ENCODE results near the gene TANGO2. TPM values are rescaled to one million over a fixed set of nuclear protein-coding genes. Genes with fewer than 3 reads are reported as not detected.

Gene TANGO2
- total RNA-seq, 4 donors from 2014 or later: 12.4 to 36.1 (median 19.8) TPM

DNA sequence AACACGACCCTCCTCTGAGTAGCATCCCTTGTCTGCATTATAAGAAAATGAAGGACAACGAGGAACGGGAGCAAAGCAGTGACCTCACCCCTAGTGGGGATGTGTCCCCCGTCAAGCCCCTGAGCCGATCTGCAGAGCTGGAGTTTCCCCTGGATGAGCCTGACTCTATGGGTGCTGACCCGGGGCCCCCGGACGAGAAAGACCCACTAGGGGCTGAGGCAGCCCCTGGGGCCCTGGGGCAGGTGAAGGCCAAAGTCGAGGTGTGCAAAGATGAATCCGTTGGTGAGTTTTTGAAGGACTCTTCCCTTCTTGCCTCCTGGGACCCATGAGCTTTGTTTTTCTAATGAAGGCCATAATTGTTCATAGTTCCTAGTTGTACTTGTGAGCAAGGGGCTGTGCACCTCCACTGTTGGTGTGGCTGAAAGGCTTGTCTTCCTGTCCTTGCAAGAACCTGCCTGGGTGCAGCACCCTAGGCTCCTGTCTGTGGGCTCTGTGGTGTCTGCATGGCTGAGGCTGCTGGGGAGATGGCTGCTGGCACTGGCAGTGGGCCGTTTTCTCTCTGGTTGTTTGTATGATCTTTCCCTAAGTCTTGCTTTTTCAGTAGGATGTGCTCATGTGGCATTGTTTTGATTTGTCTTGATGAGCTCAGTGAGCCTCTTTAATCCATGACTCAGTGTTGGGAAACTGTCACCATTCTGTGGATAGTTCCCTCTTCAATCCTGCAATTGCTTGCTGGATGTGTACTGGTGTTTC lies 69.2 kb downstream of the TANGO2 start:
- 94 to 95% methylated on average over 11 of the region's 11 CpGs for WGBS, 2 donors
- intact Hi-C loops (cut with DNase I; ENCODE audit: low total_unique reads): loop anchor here (10.0 kb wide), 1 partner anchor 55 kb away; no protein-coding TSS in a partner anchor

DNA sequence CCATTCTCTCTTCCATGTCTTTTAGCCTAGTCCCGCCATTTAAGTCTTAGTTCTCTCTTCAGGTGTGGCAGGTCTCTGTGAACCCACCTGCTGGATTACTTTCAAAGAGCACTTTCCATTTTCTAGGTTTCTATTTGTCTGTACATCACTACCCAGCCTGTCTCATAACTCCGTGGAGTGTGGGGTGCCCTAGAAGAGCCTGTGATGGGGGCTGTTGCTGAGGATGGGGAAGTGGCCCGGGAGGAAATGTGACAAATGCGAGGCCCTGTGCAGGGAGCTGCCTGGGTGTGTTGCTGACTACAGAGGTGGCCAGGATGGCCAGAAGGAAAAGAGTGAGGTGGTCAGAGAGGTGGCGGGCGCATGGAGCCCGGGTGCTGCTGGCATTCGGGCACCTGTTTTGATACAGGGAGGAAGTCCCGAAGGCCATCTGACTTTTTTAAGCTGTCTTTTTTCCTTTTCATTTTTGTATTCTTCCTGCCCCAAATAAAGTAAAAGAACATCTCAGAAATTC lies 69.9 kb downstream of the TANGO2 start:
- intact Hi-C loops (cut with DNase I; ENCODE audit: low total_unique reads): loop anchor here (10.0 kb wide), 1 partner anchor 56 kb away; no protein-coding TSS in a partner anchor
- 85 to 90% methylated on average over 9 of the region's 9 CpGs for WGBS, 2 donors
- H3K4me3 ChIP-seq (ENCODE audit: low read depth, poor library complexity, severe bottlenecking): no peak overlapping the region
- DNase-seq (ENCODE audit: low spot score in 2 of 2): no peak
- TF ChIP-seq, protein P1, sequence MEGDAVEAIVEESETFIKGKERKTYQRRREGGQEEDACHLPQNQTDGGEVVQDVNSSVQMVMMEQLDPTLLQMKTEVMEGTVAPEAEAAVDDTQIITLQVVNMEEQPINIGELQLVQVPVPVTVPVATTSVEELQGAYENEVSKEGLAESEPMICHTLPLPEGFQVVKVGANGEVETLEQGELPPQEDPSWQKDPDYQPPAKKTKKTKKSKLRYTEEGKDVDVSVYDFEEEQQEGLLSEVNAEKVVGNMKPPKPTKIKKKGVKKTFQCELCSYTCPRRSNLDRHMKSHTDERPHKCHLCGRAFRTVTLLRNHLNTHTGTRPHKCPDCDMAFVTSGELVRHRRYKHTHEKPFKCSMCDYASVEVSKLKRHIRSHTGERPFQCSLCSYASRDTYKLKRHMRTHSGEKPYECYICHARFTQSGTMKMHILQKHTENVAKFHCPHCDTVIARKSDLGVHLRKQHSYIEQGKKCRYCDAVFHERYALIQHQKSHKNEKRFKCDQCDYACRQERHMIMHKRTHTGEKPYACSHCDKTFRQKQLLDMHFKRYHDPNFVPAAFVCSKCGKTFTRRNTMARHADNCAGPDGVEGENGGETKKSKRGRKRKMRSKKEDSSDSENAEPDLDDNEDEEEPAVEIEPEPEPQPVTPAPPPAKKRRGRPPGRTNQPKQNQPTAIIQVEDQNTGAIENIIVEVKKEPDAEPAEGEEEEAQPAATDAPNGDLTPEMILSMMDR (IDR thresholded peaks at IDR 0.05): no peak
- TF ChIP-seq POLR2A (IDR thresholded peaks at IDR 0.05): no peak

More for the DNA sequence above, 69.2 kb downstream of the TANGO2 start:
- H3K4me3 ChIP-seq (ENCODE audit: low read depth, poor library complexity, severe bottlenecking): no peak overlapping the region
- no peak for DNase-seq (ENCODE audit: low spot score in 2 of 2)
- TF ChIP-seq POLR2A (IDR thresholded peaks at IDR 0.05): no peak
- TF ChIP-seq, protein P1 (IDR thresholded peaks at IDR 0.05): no peak

DNA sequence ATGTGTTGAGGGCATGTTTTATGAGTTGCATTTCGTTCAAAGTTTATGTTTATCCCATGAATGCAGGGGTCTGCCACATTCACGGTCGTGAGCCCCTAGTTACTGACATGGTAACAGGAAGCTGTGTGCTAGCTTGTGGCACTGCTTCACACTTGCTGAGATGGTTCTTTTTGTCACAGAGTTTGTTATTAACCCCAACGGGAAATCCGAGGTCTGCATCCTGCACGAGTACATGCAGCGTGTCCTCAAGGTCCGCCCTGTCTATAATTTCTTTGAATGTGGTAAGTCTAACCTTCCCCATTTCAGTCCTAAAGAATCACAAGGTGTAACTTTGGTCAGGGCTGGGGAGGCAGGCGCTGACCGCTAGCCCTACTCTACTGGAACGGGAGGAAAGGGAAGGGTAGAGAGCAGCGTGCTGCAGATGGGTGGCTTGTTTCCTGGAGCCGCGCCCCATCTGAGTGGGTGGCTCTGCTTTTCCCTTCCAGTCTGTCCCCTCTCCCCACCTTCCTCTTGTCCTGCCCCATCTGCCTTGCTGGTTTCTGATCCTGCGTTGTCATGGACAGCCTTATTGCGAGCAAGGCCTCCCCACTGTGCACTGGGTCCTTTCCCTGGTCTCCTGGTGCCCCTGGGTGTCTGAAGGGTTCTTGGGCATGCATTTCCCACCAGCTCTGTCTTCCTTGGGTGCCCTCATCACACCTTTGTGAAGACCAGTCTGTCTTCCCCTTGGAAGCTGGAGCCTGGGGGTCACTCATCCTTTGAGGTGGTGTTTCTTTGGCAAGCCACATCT lies 71.0 kb downstream of the TANGO2 start:
- no peak for TF ChIP-seq POLR2A (IDR thresholded peaks at IDR 0.05)
- TF ChIP-seq, protein P1 (IDR thresholded peaks at IDR 0.05): no peak
- no peak for DNase-seq (ENCODE audit: low spot score in 2 of 2)
- no peak overlapping the region for H3K4me3 ChIP-seq (ENCODE audit: low read depth, poor library complexity, severe bottlenecking)
- intact Hi-C loops (cut with DNase I; ENCODE audit: low total_unique reads): loop anchor here (10.0 kb wide), 1 partner anchor 57 kb away; no protein-coding TSS in a partner anchor
- WGBS, 2 donors: 95% methylated on average over 16 of the region's 16 CpGs

DNA sequence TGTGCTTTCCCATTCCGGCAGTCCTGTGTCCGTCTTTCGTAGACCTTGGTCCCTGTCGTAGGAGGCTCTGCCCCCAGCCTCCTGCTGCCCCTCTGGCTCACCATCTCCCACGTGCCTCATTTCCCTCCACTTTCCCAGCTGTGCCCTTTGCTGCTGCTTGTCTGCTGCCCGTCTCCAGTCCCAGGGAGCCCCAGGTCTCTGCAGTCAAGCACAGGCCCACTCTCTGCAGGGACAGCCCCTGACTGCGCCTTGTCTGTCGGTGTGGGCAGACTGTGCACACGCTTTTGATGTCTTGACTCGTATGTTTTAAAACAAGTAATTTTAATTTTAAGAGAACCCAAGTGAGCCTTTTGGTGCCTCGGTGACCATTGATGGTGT lies 71.6 kb downstream of the TANGO2 start:
- 91 to 94% methylated on average over 11 of the region's 11 CpGs for WGBS, 2 donors
- DNase-seq (ENCODE audit: low spot score in 2 of 2): no peak
- no peak overlapping the region for H3K4me3 ChIP-seq (ENCODE audit: low read depth, poor library complexity, severe bottlenecking)
- TF ChIP-seq POLR2A (IDR thresholded peaks at IDR 0.05): no peak
- TF ChIP-seq, protein P1 (IDR thresholded peaks at IDR 0.05): no peak
- intact Hi-C loops (cut with DNase I; ENCODE audit: low total_unique reads): loop anchor here (10.0 kb wide), 1 partner anchor 58 kb away; no protein-coding TSS in a partner anchor

DNA sequence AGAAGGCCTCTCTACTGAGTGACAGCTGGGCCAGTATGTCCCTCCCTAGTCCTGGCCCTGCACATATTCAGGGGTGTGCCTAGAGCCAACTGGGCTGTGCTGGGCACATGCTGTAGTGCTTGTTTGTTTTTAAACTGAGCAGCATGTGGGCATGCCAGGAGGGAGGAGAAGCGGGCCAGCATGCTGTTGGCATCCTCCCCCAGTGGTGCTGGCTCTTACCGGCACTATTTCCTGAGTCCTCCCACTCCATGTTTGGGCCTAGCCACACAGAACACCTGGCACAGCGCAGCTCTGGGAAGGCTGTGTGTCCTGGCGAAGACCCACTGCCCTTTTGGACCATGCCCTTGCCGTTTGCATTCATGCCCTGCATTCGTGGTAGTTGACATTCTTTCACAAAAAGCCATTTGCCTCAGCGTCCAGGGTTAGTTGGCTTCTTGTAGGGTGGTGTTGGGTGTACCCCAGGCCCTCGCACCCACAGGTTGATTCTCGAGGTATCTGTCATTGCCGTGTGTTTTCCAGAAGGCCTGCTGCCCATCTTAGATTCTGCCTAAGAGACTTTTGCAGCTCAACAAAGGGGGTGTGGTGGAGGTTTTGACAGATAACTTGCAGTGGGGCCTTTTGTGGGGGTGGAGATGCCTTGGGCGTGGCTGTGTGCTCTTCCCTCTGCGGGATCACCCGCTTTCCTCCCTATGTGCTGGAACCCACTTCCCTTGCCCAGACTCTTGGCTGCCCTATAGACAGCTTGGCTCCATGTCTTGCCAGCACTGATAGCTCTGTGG lies 72.7 kb downstream of the TANGO2 start:
- no peak for DNase-seq (ENCODE audit: low spot score in 2 of 2)
- no peak overlapping the region for H3K4me3 ChIP-seq (ENCODE audit: low read depth, poor library complexity, severe bottlenecking)
- intact Hi-C loops (cut with DNase I; ENCODE audit: low total_unique reads): loop anchor here (10.0 kb wide), 1 partner anchor 59 kb away; no protein-coding TSS in a partner anchor
- TF ChIP-seq, protein P1 (IDR thresholded peaks at IDR 0.05): no peak
- TF ChIP-seq POLR2A (IDR thresholded peaks at IDR 0.05): no peak
- 83 to 86% methylated on average over 13 of the region's 13 CpGs for WGBS, 2 donors

All from lower leg skin (tissue), 4 donors.